H9 (cell line): ENCODE data around the gene CFAP47. TPM values are rescaled to one million over a fixed set of nuclear protein-coding genes. Genes with fewer than 3 reads are reported as not detected.

Experiments used
- DNase-seq: peaks from one replicate; pipeline ENCODE4 v3.0.0-alpha.2; 2017
- H2AFZ ChIP-seq: one replicate; pipeline ENCODE4 v1.6.1; 2013; ENCODE audit warnings: mild to moderate bottlenecking, low read length, control low read depth, moderate library complexity
- H2AK5ac ChIP-seq: 2 replicates; pipeline ENCODE4 v1.6.1; 2013; ENCODE audit warnings: low read length, control low read depth, mixed read lengths; ENCODE audit not compliant: insufficient read length
- H2BK120ac ChIP-seq: one replicate; pipeline ENCODE4 v1.6.1; 2013; ENCODE audit warnings: low read depth, mild to moderate bottlenecking, low read length, control low read depth, inconsistent platforms; ENCODE audit not compliant: poor library complexity, severe bottlenecking
- H2BK12ac ChIP-seq: 2 replicates; pipeline ENCODE4 v1.6.1; 2013; ENCODE audit warnings: low read length, control low read depth, mixed read lengths, low read depth; ENCODE audit not compliant: insufficient read length
- H2BK15ac ChIP-seq: 2 replicates; pipeline ENCODE4 v1.6.1; 2013; ENCODE audit warnings: low read depth, low read length, control low read depth
- H2BK20ac ChIP-seq: one replicate; pipeline ENCODE4 v1.6.1; 2013; ENCODE audit warnings: low read depth, mild to moderate bottlenecking, low read length, control low read depth, inconsistent platforms; ENCODE audit not compliant: poor library complexity, severe bottlenecking
- H2BK5ac ChIP-seq: 2 replicates; pipeline ENCODE4 v1.6.1; 2013; ENCODE audit warnings: low read length, control low read depth, mixed read lengths; ENCODE audit not compliant: insufficient read length
- H3K14ac ChIP-seq: 2 replicates; pipeline ENCODE4 v1.6.1; 2013; ENCODE audit warnings: low read length, control low read depth; ENCODE audit not compliant: insufficient read depth
- H3K18ac ChIP-seq: 2 replicates; pipeline ENCODE4 v1.6.1; 2013; ENCODE audit warnings: low read depth, mild to moderate bottlenecking, mixed read lengths, low read length, control low read depth; ENCODE audit not compliant: insufficient read length
- H3K23ac ChIP-seq: 2 replicates; pipeline ENCODE4 v1.6.1; 2013; ENCODE audit warnings: low read length, control low read depth, mixed read lengths, low read depth; ENCODE audit not compliant: insufficient read length
- H3K23me2 ChIP-seq: 2 replicates; pipeline ENCODE4 v1.6.1; 2013; ENCODE audit warnings: low read depth, mild to moderate bottlenecking, mixed read lengths, low read length, control low read depth; ENCODE audit not compliant: insufficient read length, poor library complexity, severe bottlenecking
- H3K27ac ChIP-seq: 2 replicates; pipeline ENCODE4 v1.5.1; 2013; ENCODE audit warnings: low read length, control low read depth, mixed read lengths, low read depth; ENCODE audit not compliant: insufficient read length
- H3K27me3 ChIP-seq: 2 replicates; pipeline ENCODE4 v1.6.1; 2013; ENCODE audit warnings: low read length, control low read depth, inconsistent platforms; ENCODE audit not compliant: insufficient read depth
- H3K4ac ChIP-seq: 2 replicates; pipeline ENCODE4 v1.6.1; 2013; ENCODE audit warnings: low read depth, mild to moderate bottlenecking, control low read depth, inconsistent platforms, low read length, moderate library complexity
- H3K4me1 ChIP-seq: 2 replicates; pipeline ENCODE4 v1.6.1; 2013; ENCODE audit warnings: low read length, control low read depth, inconsistent platforms; ENCODE audit not compliant: insufficient read depth
- H3K4me2 ChIP-seq: 2 replicates; pipeline ENCODE4 v1.6.1; 2013; ENCODE audit warnings: low read length, control low read depth, mixed read lengths; ENCODE audit not compliant: insufficient read length, insufficient read depth
- H3K56ac ChIP-seq: 2 replicates; pipeline ENCODE4 v1.6.1; 2013; ENCODE audit warnings: low read depth, mild to moderate bottlenecking, mixed read lengths, low read length, control low read depth; ENCODE audit not compliant: insufficient read length
- H3K79me1 ChIP-seq: 2 replicates; pipeline ENCODE4 v1.6.1; 2013; ENCODE audit warnings: low read depth, mild to moderate bottlenecking, moderate library complexity, low read length, control low read depth, inconsistent platforms; ENCODE audit not compliant: insufficient read depth, poor library complexity, severe bottlenecking
- H3K79me2 ChIP-seq: 2 replicates; pipeline ENCODE4 v1.6.1; 2013; ENCODE audit warnings: low read length, control low read depth, inconsistent platforms; ENCODE audit not compliant: insufficient read depth
- H3K9ac ChIP-seq: 2 replicates; pipeline ENCODE4 v1.6.1; 2013; ENCODE audit warnings: low read length, control low read depth, mixed read lengths; ENCODE audit not compliant: insufficient read length; ENCODE audit errors: extremely low read depth
- H3K9me3 ChIP-seq: one replicate; pipeline ENCODE4 v1.6.1; 2013; ENCODE audit warnings: low read depth, low read length, inconsistent platforms; ENCODE audit not compliant: control insufficient read depth
- H3T11ph ChIP-seq: one replicate; pipeline ENCODE4 v1.6.1; 2013; ENCODE audit warnings: mild to moderate bottlenecking, low read length, control low read depth, inconsistent platforms
- H4K20me1 ChIP-seq: one replicate; pipeline ENCODE4 v1.6.1; 2013; ENCODE audit not compliant: control insufficient read depth, insufficient read length, insufficient read depth
- H4K5ac ChIP-seq: 2 replicates; pipeline ENCODE4 v1.6.1; 2013; ENCODE audit warnings: low read depth, mild to moderate bottlenecking, mixed read lengths, low read length, control low read depth; ENCODE audit not compliant: insufficient read length
- H4K8ac ChIP-seq: replicated peaks from 2 replicates; pipeline ENCODE4 v1.6.1; 2013; ENCODE audit warnings: low read length, control low read depth, mixed read lengths, low read depth; ENCODE audit not compliant: insufficient read length
- H4K91ac ChIP-seq: 2 replicates; pipeline ENCODE4 v1.6.1; 2013; ENCODE audit warnings: low read depth, mild to moderate bottlenecking, moderate library complexity, mixed read lengths, low read length, control low read depth; ENCODE audit not compliant: insufficient read length
- H3K27ac Mint-ChIP-seq, 3 experiments: 2 replicates in 2 of 3; 3 replicates in 1 of 3; pipeline ENCODE4 v1.8.0; 2020 to 2021; ENCODE audit warnings: mixed read lengths in 3 of 3, mild to moderate bottlenecking in 1 of 3, moderate library complexity in 1 of 3
- H3K27me3 Mint-ChIP-seq: 2 replicates; pipeline ENCODE4 v1.8.0; 2021; ENCODE audit warnings: low read depth, mild to moderate bottlenecking, moderate library complexity, mixed read lengths
- H3K36me3 Mint-ChIP-seq, 3 experiments: 2 replicates in 2 of 3; 3 replicates in 1 of 3; pipeline ENCODE4 v1.8.0; 2020 to 2021; ENCODE audit warnings: low read depth in 3 of 3, mixed read lengths in 3 of 3; ENCODE audit not compliant: insufficient read depth in 1 of 3
- H3K4me1 Mint-ChIP-seq, 2 experiments: 2 replicates each; pipeline ENCODE4 v1.8.0; 2020; ENCODE audit warnings: mixed read lengths in 2 of 2
- H3K4me3 Mint-ChIP-seq, 2 experiments: 2 replicates in 1 of 2; 3 replicates in 1 of 2; pipeline ENCODE4 v1.8.0; 2020 to 2021; ENCODE audit warnings: mild to moderate bottlenecking in 2 of 2, mixed read lengths in 2 of 2, moderate library complexity in 1 of 2
- H3K9me3 Mint-ChIP-seq, 2 experiments: 2 replicates in 1 of 2; 3 replicates in 1 of 2; pipeline ENCODE4 v1.8.0; 2020; ENCODE audit warnings: mild to moderate bottlenecking in 2 of 2, mixed read lengths in 2 of 2, moderate library complexity in 1 of 2
- CTCF ChIP-seq: fragments of 200-600 bp; sonication (generic); conservative IDR thresholded peaks from 3 replicates; pipeline ENCODE4 v1.8.0; 2021; ENCODE audit warnings: antibody characterized with exemption, mild to moderate bottlenecking
- WGBS: extraction: QIAGEN DNeasy Blood & Tissue Kit; methylation state at CpG from one replicate; pipeline ENCODE4 v1.1.7; 2013; ENCODE audit warnings: missing lambda C conversion rate, low lambda C conversion rate, mixed read lengths; ENCODE audit not compliant: insufficient read length; ENCODE audit errors: extremely low coverage; 5-methylcytosine and 5-hydroxymethylcytosine counted together
- total RNA-seq: library from RNA; stranded (reverse); gene quantifications from 2 replicates; pipeline ENCODE4 v1.2.1, GENCODE V29; 2021

The CFAP47 gene
- total RNA-seq, 1 experiment from 2014 or later = not detected

- no peak overlapping the region for H3K18ac ChIP-seq
- WGBS = no CpG with 5 or more reads among the region's 1 CpG
- H2BK20ac ChIP-seq = no peak overlapping the region
- no peak overlapping the region for H3K4me2 ChIP-seq
- no peak overlapping the region for H2BK5ac ChIP-seq
- no peaks in the 10 kb centered on the region for H3K79me2 ChIP-seq
- no peak for DNase-seq
- no peaks in the 10 kb centered on the region for H3K27me3 Mint-ChIP-seq
- H2AK5ac ChIP-seq = no peak overlapping the region
- H3K9ac ChIP-seq = no peak overlapping the region
- no peak for TF ChIP-seq CTCF
- no peak overlapping the region for H3T11ph ChIP-seq
- H4K8ac ChIP-seq = no peak overlapping the region
- H3K56ac ChIP-seq = no peak overlapping the region
- H3K4me1 Mint-ChIP-seq = peaks cover 29 to 31% of the 10 kb centered on the region in 2 experiments
- H2AFZ ChIP-seq = no peak overlapping the region
- H3K14ac ChIP-seq = no peak overlapping the region
- peaks cover 0 to 3% (median 0%) of the 10 kb centered on the region in 3 experiments; a peak in 1 of 7 replicates for H3K36me3 Mint-ChIP-seq
- no peaks in the 10 kb centered on the region for H3K79me1 ChIP-seq
- H4K20me1 ChIP-seq = no peaks in the 10 kb centered on the region
- no peak overlapping the region for H3K4ac ChIP-seq
- H3K23me2 ChIP-seq = no peaks in the 10 kb centered on the region
- H3K27ac Mint-ChIP-seq = peak overlapping the region in 1 of 3 experiments; percentile 25; a peak in 1 of 7 replicates
- H3K23ac ChIP-seq = no peak overlapping the region
- no peak overlapping the region for H2BK15ac ChIP-seq
- no peak overlapping the region for H3K4me3 Mint-ChIP-seq
- H3K27me3 ChIP-seq = no peaks in the 10 kb centered on the region
- no peak overlapping the region for H2BK120ac ChIP-seq
- H2BK12ac ChIP-seq = no peak overlapping the region
- peaks cover 10% of the 10 kb centered on the region for H3K4me1 ChIP-seq
- H4K91ac ChIP-seq = no peak overlapping the region
- H3K27ac ChIP-seq = no peak overlapping the region
- H4K5ac ChIP-seq = no peak overlapping the region
- H3K9me3 ChIP-seq = no peaks in the 10 kb centered on the region
- peaks cover 65 to 67% of the 10 kb centered on the region in 2 experiments for H3K9me3 Mint-ChIP-seq
Observed at GRCh38 chrX:36214924-36215323, 295.4 kb downstream of the CFAP47 start.
